ENCODE data around the gene KLHL17. TPM values are rescaled to one million over a fixed set of nuclear protein-coding genes. Genes with fewer than 3 reads are reported as not detected.

The KLHL17 gene
- total RNA-seq, 1 experiment from 2014 or later: 58.8 TPM

- Histone ChIP-seq H3K36me3 (ENCODE audit: control insufficient read depth, insufficient read depth, low read length) (no peaks in the 10 kb centered on the region; the same call in 1 of the 2 replicates), H3K4me1 (ENCODE audit: control insufficient read depth, insufficient read depth, low read length) (peaks cover 36% of the 10 kb centered on the region), H3K4me3 (ENCODE audit: low read depth in 2 of 2, low read length in 2 of 2) (peak overlapping the region; percentile 56 to 65), H3K27ac (ENCODE audit: low read length) (peak overlapping the region; percentile 80), H3K9me3 (ENCODE audit: control insufficient read depth, insufficient read depth, low read depth, low read length) (no peaks in the 10 kb centered on the region), H3K27me3 (ENCODE audit: control insufficient read depth, insufficient read depth, low read length) (no peaks in the 10 kb centered on the region)
- in situ Hi-C loops (cut with HindIII; ENCODE audit: low pct_unique_long_range_greater_than_20kb, low sequenced_read_pairs): no loop called here
- BruUV-seq (replicated peaks): no TSS peak
- DNase-seq (ENCODE audit: low read depth, low spot score) (no peak), ATAC-seq (peak; percentile 75)
- TF ChIP-seq REST (IDR thresholded peaks at IDR 0.05; ENCODE audit: insufficient read depth in 1 of 2, low read depth in 2 of 2, low read length in 1 of 2) (no peak; a peak in 1 of 4 replicates), SIN3A (IDR thresholded peaks at IDR 0.05; ENCODE audit: borderline replicate concordance, insufficient read depth, low read depth, low read length) (0 out of 2 replicates have a peak, but pooled peaks have one; percentile 41)
- CTCF ChIA-PET: interaction anchor here (0.7 to 1.0 kb wide), 2 partner anchors 14 to 16 kb away, joined by 3 to 4 read pairs; no protein-coding TSS in a partner anchor
- POLR2A ChIA-PET: interaction anchor here (0.8 kb wide), 1 partner anchor 13 kb away, joined by 8 read pairs; the partner anchor contains the start of gene ISG15
- intact Hi-C loops (cut with micrococcal nuclease; ENCODE audit: unreplicated experiment): no loop called here
These were observed 40.1 kb downstream of the KLHL17 start for GRCh38 chr1:1000357-1001056.

DNA sequence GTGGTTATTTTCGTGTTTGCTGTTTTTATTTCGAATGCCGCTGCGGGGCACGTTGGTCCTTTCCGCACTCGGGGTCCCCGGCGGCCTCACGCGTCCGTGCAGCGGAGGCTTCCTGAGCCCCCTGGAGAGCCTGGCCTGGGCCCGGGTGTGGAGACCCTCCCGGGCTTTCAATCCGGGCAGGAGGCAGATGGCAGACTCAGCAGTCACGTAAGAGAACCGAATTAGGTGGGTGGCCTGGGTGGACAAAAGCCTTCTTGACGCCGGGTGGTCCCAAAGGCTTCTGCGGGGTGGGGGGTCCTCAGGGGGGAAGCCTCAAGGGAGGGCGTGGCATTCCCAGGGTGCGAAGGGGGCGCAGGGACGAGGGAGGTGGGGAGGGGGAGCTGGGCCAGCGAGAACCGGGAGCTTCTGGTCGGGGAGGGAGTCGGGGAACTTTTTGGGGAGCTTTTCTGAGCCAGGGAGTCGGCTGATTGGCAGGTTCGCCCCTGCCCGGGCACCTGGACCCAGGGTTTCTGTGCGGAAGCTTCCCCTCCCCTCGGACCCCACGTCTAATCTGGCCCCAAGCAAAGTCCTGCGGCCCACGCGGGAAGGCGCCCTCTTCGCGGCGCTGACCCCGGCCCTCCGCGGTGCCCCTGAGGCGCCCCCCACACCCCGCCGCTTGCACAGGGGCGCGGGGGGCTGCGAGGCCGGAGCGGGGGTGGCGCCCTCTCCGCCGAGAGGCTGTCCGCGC is 40.8 kb downstream of the KLHL17 start:
- BruUV-seq (replicated peaks): TSS peak; percentile 89
- ATAC-seq (no peak), DNase-seq (ENCODE audit: low read depth, low spot score) (no peak)
- POLR2A ChIA-PET: interaction anchor here (0.7 to 0.8 kb wide), 2 partner anchors 13 to 316 kb away, joined by 3 to 8 read pairs; partner anchors contain the start of gene ISG15
- Histone ChIP-seq H3K27ac (ENCODE audit: low read length) (peak overlapping the region; percentile 80), H3K4me3 (ENCODE audit: low read depth in 2 of 2, low read length in 2 of 2) (peak overlapping the region; percentile 56 to 65), H3K9me3 (ENCODE audit: control insufficient read depth, insufficient read depth, low read depth, low read length) (no peaks in the 10 kb centered on the region), H3K36me3 (ENCODE audit: control insufficient read depth, insufficient read depth, low read length) (no peaks in the 10 kb centered on the region; the same call in 1 of the 2 replicates), H3K27me3 (ENCODE audit: control insufficient read depth, insufficient read depth, low read length) (no peaks in the 10 kb centered on the region), H3K4me1 (ENCODE audit: control insufficient read depth, insufficient read depth, low read length) (peaks cover 35% of the 10 kb centered on the region)
- TF ChIP-seq, protein P1, sequence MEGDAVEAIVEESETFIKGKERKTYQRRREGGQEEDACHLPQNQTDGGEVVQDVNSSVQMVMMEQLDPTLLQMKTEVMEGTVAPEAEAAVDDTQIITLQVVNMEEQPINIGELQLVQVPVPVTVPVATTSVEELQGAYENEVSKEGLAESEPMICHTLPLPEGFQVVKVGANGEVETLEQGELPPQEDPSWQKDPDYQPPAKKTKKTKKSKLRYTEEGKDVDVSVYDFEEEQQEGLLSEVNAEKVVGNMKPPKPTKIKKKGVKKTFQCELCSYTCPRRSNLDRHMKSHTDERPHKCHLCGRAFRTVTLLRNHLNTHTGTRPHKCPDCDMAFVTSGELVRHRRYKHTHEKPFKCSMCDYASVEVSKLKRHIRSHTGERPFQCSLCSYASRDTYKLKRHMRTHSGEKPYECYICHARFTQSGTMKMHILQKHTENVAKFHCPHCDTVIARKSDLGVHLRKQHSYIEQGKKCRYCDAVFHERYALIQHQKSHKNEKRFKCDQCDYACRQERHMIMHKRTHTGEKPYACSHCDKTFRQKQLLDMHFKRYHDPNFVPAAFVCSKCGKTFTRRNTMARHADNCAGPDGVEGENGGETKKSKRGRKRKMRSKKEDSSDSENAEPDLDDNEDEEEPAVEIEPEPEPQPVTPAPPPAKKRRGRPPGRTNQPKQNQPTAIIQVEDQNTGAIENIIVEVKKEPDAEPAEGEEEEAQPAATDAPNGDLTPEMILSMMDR (IDR thresholded peaks at IDR 0.05): no peak
- peak; percentile 32; the same call in 1 of the 2 replicates for TF ChIP-seq POLR2AphosphoS5 (IDR thresholded peaks at IDR 0.05; ENCODE audit: low read depth, low read length)
- in situ Hi-C loops (cut with HindIII; ENCODE audit: low pct_unique_long_range_greater_than_20kb, low sequenced_read_pairs): no loop called here
- CTCF ChIA-PET: interaction anchor here (0.6 to 1.2 kb wide), 3 partner anchors 14 to 39 kb away, joined by 4 to 11 read pairs (median 7); no protein-coding TSS in a partner anchor
- intact Hi-C loops (cut with micrococcal nuclease; ENCODE audit: unreplicated experiment): no loop called here
